ENCODE measurements around the gene MARS1.
"Not testable (repeated sequence)": the region's sequence is repeated elsewhere in the genome, so short reads cannot be mapped to it uniquely, and the experiment has no call there.

The MARS1 gene

DNA sequence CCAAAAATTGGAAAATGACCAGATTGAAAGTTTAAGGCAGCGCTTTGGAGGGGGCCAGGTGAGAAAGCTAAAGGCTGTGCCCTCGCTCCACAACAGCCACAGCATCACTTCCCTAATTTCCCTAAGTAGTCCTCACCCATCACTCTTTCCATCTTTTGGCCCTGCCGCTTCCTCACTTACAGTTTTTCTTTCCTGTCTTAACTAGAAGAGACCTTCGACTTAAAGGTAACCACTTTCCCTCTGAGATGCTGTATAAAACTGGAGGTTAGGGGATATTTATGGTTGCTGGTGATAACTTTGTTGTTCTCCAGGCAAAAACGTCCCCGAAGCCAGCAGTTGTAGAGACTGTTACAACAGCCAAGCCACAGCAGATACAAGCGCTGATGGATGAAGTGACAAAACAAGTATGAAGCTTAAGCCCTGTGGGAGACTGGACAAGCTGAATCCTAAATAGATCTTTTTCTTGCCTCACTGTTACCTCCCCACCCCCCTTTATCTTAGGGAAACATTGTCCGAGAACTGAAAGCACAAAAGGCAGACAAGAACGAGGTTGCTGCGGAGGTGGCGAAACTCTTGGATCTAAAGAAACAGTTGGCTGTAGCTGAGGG is 28.2 kb downstream of the MARS1 start:
- H3K4me1 ChIP-seq (ENCODE audit: control insufficient read depth, low read depth, low read length), result no peaks in the 10 kb centered on the region
- no peak overlapping the region for H3K4me3 ChIP-seq (ENCODE audit: low read length)
- no peak overlapping the region for H3K9ac ChIP-seq (ENCODE audit: low read length)
- H3K27me3 ChIP-seq (ENCODE audit: control insufficient read depth, insufficient read depth, low read length), result no peaks in the 10 kb centered on the region
- H3K9me3 ChIP-seq (ENCODE audit: control insufficient read depth, low read depth, low read length), result no peaks in the 10 kb centered on the region
- peaks cover 73% of the 10 kb centered on the region for H3K36me3 ChIP-seq (ENCODE audit: control insufficient read depth, low read depth, low read length)
- no peak overlapping the region for H3K27ac ChIP-seq (ENCODE audit: low read length)

DNA sequence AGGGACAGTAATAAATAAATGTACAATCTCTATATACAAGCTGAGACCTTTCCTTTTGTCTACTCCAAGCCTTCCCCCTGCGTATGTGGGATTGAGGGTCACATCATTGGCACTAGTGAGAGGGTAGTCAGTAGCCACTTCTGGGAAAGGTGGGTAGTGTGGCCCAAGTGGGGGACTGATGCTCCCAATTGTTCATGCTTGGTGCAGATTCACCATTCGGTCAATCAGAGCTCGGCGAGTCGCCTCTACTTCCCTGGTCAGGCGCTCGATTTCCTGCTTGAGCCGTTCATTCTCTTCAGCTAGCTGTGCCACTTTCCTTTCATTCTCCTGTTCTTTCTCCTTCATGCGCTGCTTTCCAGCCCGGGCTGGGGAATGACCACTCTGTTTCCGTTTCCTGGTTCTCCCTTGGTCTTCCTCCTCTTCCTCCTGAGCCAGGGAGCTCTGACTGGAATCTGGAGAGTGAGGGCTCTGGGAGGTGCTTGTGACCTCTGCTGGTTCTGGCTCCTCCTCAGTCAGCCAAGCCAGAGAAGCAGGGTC is 28.8 kb downstream of the MARS1 start:
- Histone ChIP-seq H3K9ac (ENCODE audit: low read length) (no peak overlapping the region), H3K27ac (ENCODE audit: low read length) (no peak overlapping the region), H3K9me3 (ENCODE audit: control insufficient read depth, low read depth, low read length) (no peaks in the 10 kb centered on the region), H3K4me3 (ENCODE audit: low read length) (no peak overlapping the region), H3K4me1 (ENCODE audit: control insufficient read depth, low read depth, low read length) (peaks cover 6% of the 10 kb centered on the region), H3K36me3 (ENCODE audit: control insufficient read depth, low read depth, low read length) (peaks cover 67% of the 10 kb centered on the region), H3K27me3 (ENCODE audit: control insufficient read depth, insufficient read depth, low read length) (no peaks in the 10 kb centered on the region)

DNA sequence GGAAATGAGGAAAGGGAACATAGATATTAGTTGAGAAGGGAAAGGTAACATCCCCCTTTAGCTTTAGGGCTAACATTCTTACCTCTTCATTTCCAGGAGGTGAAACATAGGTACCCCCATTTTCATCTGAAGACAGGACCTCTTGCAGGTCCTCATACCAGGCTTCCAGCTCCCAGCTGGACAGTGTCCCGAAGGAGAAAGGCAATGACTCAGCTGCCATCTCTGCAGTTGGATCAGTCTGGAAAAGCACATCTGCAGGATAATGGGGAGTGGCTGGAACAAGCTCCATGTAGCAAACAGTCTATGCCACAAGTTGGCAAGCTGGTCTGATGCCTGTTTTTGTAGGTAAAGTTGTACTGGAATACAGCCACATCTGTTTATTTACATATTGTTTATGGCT is 29.3 kb downstream of the MARS1 start:
- H3K27me3 ChIP-seq (ENCODE audit: control insufficient read depth, insufficient read depth, low read length), result no peaks in the 10 kb centered on the region
- peaks cover 62% of the 10 kb centered on the region for H3K36me3 ChIP-seq (ENCODE audit: control insufficient read depth, low read depth, low read length)
- peaks cover 10% of the 10 kb centered on the region for H3K4me1 ChIP-seq (ENCODE audit: control insufficient read depth, low read depth, low read length)
- no peak overlapping the region for H3K4me3 ChIP-seq (ENCODE audit: low read length)
- no peak overlapping the region for H3K9ac ChIP-seq (ENCODE audit: low read length)
- H3K27ac ChIP-seq (ENCODE audit: low read length), result no peak overlapping the region
- no peaks in the 10 kb centered on the region for H3K9me3 ChIP-seq (ENCODE audit: control insufficient read depth, low read depth, low read length)

DNA sequence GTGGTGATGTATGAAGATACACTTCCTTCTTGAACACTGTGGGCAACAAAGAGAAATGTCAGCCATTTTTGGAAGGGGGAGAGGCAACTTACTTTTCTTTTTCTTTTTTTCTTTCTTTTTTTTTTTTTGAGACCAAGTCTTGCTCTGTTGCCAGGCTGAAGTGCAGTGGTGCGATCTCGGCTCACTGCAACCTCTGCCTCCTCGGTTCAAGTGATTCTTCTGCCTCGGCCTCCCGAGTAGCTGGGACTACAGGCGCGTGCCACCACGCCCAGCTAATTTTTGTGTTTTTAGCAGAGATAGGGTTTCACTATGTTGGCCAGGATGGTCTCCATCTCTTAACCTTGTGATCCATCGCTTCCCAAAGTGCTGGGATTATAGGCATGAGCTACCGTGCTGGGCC is 29.9 kb downstream of the MARS1 start:
- H3K9ac ChIP-seq (ENCODE audit: low read length); H3K27ac ChIP-seq (ENCODE audit: low read length); H3K4me1 ChIP-seq (ENCODE audit: control insufficient read depth, low read depth, low read length); H3K4me3 ChIP-seq (ENCODE audit: low read length); H3K9me3 ChIP-seq (ENCODE audit: control insufficient read depth, low read depth, low read length); H3K27me3 ChIP-seq (ENCODE audit: control insufficient read depth, insufficient read depth, low read length): not testable (repeated sequence)
- peaks cover 56% of the 10 kb centered on the region for H3K36me3 ChIP-seq (ENCODE audit: control insufficient read depth, low read depth, low read length)

DNA sequence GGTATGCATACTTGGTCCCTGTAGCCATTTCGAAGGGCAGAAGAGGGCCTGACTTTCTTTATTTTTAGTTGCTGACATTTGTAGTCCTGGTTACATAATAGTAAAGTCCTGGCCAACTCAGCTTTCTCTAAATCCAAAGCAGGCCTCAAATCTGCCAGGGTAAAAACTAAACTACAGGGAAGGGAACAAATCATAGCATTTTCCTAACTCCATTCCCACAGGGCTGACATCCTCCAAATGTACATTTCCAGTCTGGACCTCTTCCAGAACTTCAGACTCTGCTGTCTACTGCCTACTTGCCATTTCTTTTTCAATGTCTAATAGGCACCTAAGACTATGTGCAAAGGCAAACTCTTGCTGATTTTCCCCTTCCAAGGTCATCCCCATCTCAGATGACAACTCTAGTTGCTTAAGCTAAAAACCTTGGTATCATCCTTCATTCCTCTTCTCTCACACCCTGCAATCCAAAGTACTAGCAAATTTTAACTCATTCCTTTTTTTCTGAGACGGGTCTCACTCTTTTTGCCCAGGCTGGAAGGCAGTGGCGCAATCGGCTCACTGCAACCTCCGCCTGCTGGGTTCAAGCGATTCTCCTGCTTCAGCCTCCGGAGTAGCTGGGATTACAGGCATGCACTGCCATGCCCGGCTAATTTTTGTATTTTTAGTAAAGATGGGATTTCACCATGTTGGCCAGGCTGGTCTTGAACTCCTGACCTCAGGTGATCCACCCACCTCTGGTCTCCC is 30.5 kb downstream of the MARS1 start:
- H3K4me1 ChIP-seq (ENCODE audit: control insufficient read depth, low read depth, low read length), result peaks cover 11% of the 10 kb centered on the region
- no peaks in the 10 kb centered on the region for H3K27me3 ChIP-seq (ENCODE audit: control insufficient read depth, insufficient read depth, low read length)
- peaks cover 50% of the 10 kb centered on the region for H3K36me3 ChIP-seq (ENCODE audit: control insufficient read depth, low read depth, low read length)
- no peak overlapping the region for H3K27ac ChIP-seq (ENCODE audit: low read length)
- H3K9ac ChIP-seq (ENCODE audit: low read length), result no peak overlapping the region
- H3K9me3 ChIP-seq (ENCODE audit: control insufficient read depth, low read depth, low read length), result no peaks in the 10 kb centered on the region
- peak overlapping the region; percentile 95 for H3K4me3 ChIP-seq (ENCODE audit: low read length)

DNA sequence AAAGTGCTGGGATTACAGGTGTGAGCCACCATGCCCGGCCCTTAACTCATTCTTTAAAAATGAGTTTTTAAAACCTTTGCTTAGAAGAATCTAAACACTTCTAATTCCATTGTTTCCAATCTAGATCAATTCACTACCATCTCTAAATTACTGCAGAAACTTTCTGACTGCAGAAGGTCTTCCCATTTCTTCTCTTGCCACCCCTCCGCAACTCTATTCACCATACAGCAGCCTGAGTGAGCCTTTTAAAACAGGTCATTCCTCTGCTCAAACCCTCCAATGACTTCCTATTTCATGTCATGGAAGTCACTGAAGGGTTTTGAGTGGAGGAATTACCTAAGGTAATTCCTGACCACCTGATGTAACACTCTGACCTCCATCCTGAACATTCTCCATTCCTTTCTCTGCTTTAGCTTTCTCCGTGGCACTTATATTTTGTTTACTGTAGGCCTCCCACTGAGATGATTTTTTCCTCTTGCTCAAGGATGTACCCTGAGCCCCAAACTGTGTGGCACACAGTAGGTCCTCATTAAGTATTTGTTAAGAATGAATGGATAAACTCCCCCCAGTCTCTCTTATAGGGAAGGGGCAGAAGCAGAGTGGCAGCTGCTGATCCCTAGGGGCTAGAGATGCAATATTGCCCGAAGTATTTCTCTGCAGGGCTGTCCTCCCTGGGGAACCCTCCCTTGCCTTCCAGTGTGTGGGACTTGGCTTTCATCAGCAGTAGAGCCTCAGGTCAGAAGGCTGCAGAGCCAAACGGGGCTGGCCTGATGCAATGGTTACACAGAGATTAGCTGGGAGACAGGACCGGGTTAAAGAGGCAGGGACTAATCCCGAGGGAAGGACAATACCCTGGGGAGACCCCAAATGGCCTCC is 31.3 kb downstream of the MARS1 start:
- Histone ChIP-seq H3K4me3 (ENCODE audit: low read length) (peak overlapping the region; percentile 95), H3K36me3 (ENCODE audit: control insufficient read depth, low read depth, low read length) (peaks cover 44% of the 10 kb centered on the region), H3K9ac (ENCODE audit: low read length) (peak overlapping the region; percentile 91), H3K27me3 (ENCODE audit: control insufficient read depth, insufficient read depth, low read length) (no peaks in the 10 kb centered on the region), H3K27ac (ENCODE audit: low read length) (peak overlapping the region; percentile 91), H3K9me3 (ENCODE audit: control insufficient read depth, low read depth, low read length) (no peaks in the 10 kb centered on the region), H3K4me1 (ENCODE audit: control insufficient read depth, low read depth, low read length) (peaks cover 18% of the 10 kb centered on the region)

DNA sequence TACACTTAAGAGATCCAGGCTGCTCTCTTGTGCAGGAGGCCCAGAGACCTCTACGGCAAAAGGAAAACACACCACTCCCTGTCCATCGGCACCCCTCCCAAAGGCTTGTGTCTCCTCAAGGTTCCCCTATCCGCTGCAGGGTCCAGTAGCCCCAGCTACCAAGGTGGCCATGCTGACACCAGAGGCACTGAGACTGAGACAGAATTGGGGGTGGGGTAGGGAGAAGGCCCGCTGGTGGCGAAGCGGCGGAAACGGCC is 31.9 kb downstream of the MARS1 start:
- Histone ChIP-seq H3K27ac (ENCODE audit: low read length) (peak overlapping the region; percentile 91), H3K9me3 (ENCODE audit: control insufficient read depth, low read depth, low read length) (no peaks in the 10 kb centered on the region), H3K4me1 (ENCODE audit: control insufficient read depth, low read depth, low read length) (peaks cover 18% of the 10 kb centered on the region), H3K4me3 (ENCODE audit: low read length) (peak overlapping the region; percentile 95), H3K9ac (ENCODE audit: low read length) (peak overlapping the region; percentile 91), H3K27me3 (ENCODE audit: control insufficient read depth, insufficient read depth, low read length) (no peaks in the 10 kb centered on the region), H3K36me3 (ENCODE audit: control insufficient read depth, low read depth, low read length) (peaks cover 38% of the 10 kb centered on the region)

DNA sequence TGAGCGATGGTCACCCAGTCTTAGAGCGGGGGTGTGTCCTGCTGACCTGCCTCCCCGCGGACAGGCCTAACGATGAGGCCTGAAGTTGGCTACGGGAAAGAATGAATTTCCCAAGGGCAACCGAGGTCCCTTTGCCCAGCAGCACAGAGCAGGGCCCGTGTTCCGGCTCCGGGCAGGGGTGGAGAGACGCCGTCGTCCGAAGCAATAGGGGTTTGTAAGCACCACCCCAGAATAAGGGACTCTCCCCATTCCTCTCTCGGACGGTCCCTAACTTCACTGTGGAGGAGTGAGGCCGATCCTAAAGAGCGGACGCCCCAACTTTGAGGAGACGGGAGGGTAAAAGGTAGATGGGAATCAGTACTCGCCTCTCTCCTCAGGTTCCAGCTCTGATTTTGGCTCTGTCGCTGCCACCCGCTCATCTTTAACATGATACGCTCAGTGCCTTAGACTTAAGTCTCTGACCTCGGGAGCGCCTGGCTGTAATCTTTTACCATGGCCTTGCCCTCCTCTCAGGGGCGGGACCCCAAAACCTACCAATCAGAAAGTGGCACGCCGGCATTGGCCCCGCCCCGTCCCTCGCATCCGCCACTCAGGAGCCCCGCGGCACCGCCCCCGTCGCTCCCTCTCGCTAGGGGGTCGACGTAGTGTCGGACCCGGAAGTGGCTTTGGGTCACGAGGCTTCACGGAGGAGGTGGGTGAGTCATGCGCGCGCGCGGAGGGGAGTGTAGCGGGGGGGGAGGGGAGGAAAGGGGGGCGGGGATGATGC is 32.4 kb downstream of the MARS1 start, which contains the start of gene DDIT3:
Gene DDIT3, minus strand, starts transcription at position 462 of the 766 bp plus-strand sequence. CDS start 3,108 bp downstream, outside the sequence.
- Histone ChIP-seq H3K4me3 (ENCODE audit: low read length) (peak within 1 kb of the TSS; percentile 95), H3K27me3 (ENCODE audit: control insufficient read depth, insufficient read depth, low read length) (no peaks in the 10 kb centered on the region), H3K9me3 (ENCODE audit: control insufficient read depth, low read depth, low read length) (no peaks in the 10 kb centered on the region), H3K4me1 (ENCODE audit: control insufficient read depth, low read depth, low read length) (peaks cover 18% of the 10 kb centered on the region), H3K9ac (ENCODE audit: low read length) (peak within 1 kb of the TSS; percentile 91), H3K36me3 (ENCODE audit: control insufficient read depth, low read depth, low read length) (peaks cover 33% of the 10 kb centered on the region), H3K27ac (ENCODE audit: low read length) (peak within 1 kb of the TSS; percentile 91)

DNA sequence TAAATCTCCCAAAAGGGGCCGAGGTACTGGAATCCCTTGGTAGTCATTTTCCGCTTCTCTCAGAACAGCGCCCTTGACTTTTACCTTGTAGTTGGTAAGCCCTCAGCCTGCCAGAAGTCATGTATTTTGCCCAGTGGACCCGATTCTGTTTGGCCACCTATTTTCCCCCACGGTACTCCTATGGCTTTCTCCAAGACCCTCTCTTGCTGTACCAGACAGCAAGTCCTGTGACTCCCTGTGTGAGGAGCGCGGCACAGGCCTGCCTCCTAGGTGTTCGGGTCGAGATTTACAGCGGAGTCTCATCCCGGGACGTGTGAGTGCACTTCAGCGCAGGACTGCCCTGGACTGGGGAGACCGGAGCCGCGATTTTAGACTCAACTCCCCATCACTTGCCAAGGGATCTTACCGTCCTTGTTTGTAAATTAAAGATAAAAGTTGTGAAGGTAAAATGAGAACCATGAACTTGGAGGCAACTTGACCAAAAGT is 33.7 kb downstream of the MARS1 start:
- peaks cover 20% of the 10 kb centered on the region for H3K36me3 ChIP-seq (ENCODE audit: control insufficient read depth, low read depth, low read length)

DNA sequence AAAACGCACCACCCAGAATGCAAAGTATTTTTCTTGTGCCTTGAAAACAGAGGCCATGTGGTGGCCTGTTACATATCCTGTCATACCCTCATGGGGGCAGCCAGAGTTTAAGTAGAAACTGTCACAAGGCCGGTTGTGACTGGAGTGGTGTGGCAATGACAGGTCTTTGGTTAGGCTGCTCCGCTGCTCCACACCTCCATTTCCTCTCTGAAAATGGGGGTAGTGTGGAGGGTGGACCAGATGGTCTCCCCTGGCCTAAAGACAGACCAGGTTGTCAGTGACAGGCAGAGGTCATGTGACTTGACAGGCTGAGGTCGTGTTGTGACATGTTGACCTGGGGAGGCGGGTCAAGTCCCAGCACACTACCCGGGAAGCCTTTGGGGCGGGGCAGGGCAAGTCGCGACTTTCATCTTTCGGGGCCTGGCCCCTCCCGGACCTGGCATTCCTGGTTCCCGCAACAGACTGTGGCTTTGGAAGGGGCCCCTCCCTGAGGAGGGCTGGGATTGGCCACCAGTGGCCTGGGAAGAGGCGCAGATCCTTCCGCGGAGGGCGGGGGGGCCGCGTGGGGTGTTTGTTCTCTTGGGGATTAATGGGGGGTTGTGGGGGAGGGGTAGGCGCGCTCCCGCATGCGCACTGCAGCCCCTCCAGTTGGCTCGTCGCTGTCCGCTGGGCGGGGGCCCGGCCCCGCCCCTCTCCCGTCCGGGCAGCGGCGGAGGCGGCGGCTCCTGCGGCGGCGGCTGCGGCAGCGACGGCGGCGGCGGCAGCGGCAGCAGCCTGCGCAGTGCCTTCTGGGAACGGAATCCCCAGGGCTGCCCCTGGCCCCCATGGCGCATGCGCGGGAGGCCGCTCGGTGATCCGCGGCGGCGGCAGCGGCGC is 34.4 kb downstream of the MARS1 start, which contains the start of gene MBD6:
Gene MBD6, plus strand, starts transcription at position 814 of the 876 bp plus-strand sequence. CDS start 1,480 bp downstream, outside the sequence.
- Histone ChIP-seq H3K27ac (ENCODE audit: low read length) (peak within 1 kb of the TSS; percentile 44), H3K9ac (ENCODE audit: low read length) (peak within 1 kb of the TSS; percentile 49), H3K27me3 (ENCODE audit: control insufficient read depth, insufficient read depth, low read length) (no peaks in the 10 kb centered on the region), H3K4me1 (ENCODE audit: control insufficient read depth, low read depth, low read length) (peaks cover 18% of the 10 kb centered on the region), H3K4me3 (ENCODE audit: low read length) (peak within 1 kb of the TSS; percentile 84), H3K9me3 (ENCODE audit: control insufficient read depth, low read depth, low read length) (no peaks in the 10 kb centered on the region), H3K36me3 (ENCODE audit: control insufficient read depth, low read depth, low read length) (peaks cover 16% of the 10 kb centered on the region)

More for the DNA sequence above, 33.7 kb downstream of the MARS1 start:
- Histone ChIP-seq H3K4me3 (ENCODE audit: low read length) (peak overlapping the region; percentile 56), H3K27ac (ENCODE audit: low read length) (no peak overlapping the region), H3K9me3 (ENCODE audit: control insufficient read depth, low read depth, low read length) (no peaks in the 10 kb centered on the region), H3K9ac (ENCODE audit: low read length) (no peak overlapping the region), H3K27me3 (ENCODE audit: control insufficient read depth, insufficient read depth, low read length) (no peaks in the 10 kb centered on the region), H3K4me1 (ENCODE audit: control insufficient read depth, low read depth, low read length) (peaks cover 18% of the 10 kb centered on the region)
